GM21526 (cell line): ENCODE data around the gene SMARCC1.

Experiments
- ATAC-seq: cut with Tn5 transposase; IDR thresholded peaks from one replicate; pipeline ENCODE4 v1.9.1; 2021; ENCODE audit warnings: moderate library complexity; ENCODE audit not compliant: unreplicated experiment, low FRiP score

SMARCC1 gene

GRCh38 chr3:47601281-47601680, 180.4 kb downstream of the SMARCC1 start:
- no peak for ATAC-seq

- ATAC-seq = no peak
Measured at GRCh38 chr3:47594792-47595191, 186.9 kb downstream of the SMARCC1 start.

- no peak for ATAC-seq
Measured at GRCh38 chr3:47592066-47592795, 189.5 kb downstream of the SMARCC1 start.

- ATAC-seq = no peak
Measured at GRCh38 chr3:47590216-47590615, 191.5 kb downstream of the SMARCC1 start.

- no peak for ATAC-seq
Measured at GRCh38 chr3:47588587-47588986, 193.1 kb downstream of the SMARCC1 start.

- ATAC-seq = no peak
Measured at GRCh38 chr3:47588053-47588452, 193.6 kb downstream of the SMARCC1 start.

GRCh38 chr3:47586746-47587145, 194.9 kb downstream of the SMARCC1 start:
- ATAC-seq = no peak

- ATAC-seq = no peak
Measured at GRCh38 chr3:47583320-47584075, 198.2 kb downstream of the SMARCC1 start.

GRCh38 chr3:47581835-47582234, 199.9 kb downstream of the SMARCC1 start:
- no peak for ATAC-seq

- ATAC-seq = no peak
Measured at GRCh38 chr3:47581422-47581821, 200.3 kb downstream of the SMARCC1 start.

GRCh38 chr3:47580481-47580880, 201.2 kb downstream of the SMARCC1 start:
- ATAC-seq = no peak

- no peak for ATAC-seq
Measured at GRCh38 chr3:47579875-47580274, 201.8 kb downstream of the SMARCC1 start.

- ATAC-seq = no peak
Measured at GRCh38 chr3:47578691-47579632, 202.7 kb downstream of the SMARCC1 start, which contains the start of gene CSPG5. CSPG5 (minus strand) TSS chr3:47578865; CDS start chr3:47578693, 172 bp downstream.

GRCh38 chr3:47578119-47578632, 203.5 kb downstream of the SMARCC1 start:
- no peak for ATAC-seq

GRCh38 chr3:47577583-47578118, 204.0 kb downstream of the SMARCC1 start:
- ATAC-seq = no peak

- ATAC-seq = no peak
Measured at GRCh38 chr3:47573190-47574172, 208.2 kb downstream of the SMARCC1 start.

GRCh38 chr3:47571391-47572175, 210.1 kb downstream of the SMARCC1 start:
- no peak for ATAC-seq

- no peak for ATAC-seq
Measured at GRCh38 chr3:47568901-47569300, 212.8 kb downstream of the SMARCC1 start.
